Subcutaneous preadipocyte (primary cell): ENCODE data around the gene PCAT7. TPM values are rescaled to one million over a fixed set of nuclear protein-coding genes. Genes with fewer than 3 reads are reported as not detected.

Source experiments
- small RNA-seq: library from RNA; depleted of rRNA; stranded (forward); fragments of <200 nt; gene quantifications from one replicate; pipeline ENCODE3, GENCODE V24; 2012
- total RNA-seq: library from RNA; depleted of rRNA; stranded (reverse); fragments of >200 nt; gene quantifications from 2 replicates; pipeline ENCODE4 v1.2.3, GENCODE V29; 2012

The PCAT7 gene
- not detected in 2 replicates for total RNA-seq

DNA sequence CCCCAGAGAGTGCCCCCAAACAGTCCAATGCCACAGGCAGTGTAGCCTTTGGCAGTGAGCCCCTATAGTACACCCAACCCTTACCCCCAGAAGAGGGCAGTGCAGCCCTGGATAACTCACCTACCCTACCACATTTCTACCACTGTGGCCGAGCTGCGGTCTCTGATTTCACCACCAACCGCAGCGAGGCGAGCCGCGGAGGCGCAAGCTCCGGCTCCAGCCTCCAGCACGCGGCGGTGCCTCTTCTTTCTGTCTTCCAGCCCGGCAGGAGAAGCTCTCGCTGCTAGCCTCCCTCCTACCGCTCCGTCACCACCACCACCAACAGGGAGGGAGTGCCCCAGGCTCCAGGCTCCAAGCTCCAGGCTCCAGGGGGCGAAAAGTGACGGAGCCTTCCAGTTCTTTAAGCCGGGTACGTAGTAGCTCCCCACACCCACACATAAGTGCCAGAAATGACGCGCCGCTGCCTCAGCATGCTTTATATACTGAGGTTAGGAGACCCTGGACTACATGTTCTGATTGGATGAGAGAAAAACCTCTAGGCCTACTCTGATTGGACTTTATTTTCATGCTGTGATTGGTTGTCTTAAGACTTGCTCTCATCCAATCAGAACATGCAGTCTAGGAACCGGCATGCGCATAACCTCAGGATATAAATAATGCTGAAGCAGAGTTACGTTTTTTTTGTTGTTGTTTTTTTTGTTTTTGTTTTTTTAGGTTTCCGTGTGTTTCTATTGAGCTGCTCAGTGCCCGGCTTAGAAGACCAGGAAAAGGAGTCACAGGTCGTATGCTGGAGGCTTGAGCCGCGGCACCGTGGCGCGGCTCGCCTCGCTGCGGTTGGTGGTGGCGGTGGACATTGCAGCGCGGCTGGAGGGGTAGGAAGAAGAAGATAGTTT, at the start of gene PCAT7:
PCAT7 (plus strand) TSS at position 645 of the 893 bp plus-strand sequence.

DNA sequence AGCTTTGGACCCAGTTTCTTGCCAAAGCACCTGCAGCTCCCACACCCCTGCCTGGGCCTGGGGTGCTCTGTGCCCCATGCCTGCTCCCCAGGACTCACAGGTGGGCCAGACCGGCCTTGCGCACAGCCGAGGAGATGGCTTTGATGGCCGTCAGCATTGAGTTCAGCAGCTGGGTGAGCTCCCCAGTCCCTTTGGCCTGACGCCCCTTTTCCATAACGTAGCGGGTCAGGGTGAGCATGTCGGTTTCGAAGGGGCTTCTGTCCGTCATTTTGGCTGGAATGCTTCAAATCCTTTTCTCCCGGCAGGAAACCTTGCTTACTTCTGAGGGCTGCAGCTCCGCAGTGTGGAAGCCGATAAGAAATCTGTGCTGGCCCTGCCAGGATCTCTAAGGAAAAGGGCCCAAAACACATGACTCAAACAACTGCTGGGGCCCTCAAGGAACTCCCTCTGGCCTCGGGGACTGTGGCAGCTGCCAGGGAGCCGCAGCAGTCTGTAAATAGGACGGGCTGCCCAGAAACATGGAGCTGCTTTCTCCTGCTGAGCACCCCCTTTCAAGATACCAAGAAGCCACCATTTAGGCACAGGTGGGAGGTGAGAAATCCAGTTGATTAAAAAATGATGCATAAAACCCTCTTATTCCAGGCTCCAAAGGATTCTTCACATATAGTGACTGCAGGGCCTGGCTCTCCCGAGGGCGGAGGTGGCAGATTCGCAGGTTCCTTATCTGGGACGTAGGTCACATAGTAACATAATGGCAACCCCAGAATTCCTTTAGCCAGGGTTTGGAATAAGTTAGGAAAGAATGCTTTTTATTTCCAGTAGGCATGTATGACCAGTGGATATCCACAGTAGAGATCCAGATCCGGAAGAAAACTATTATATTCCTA, 38.8 kb downstream of the PCAT7 start, which contains the start of gene FBP2:
FBP2 (minus strand) TSS at position 366 of the 887 bp plus-strand sequence; CDS start at position 268, 98 bp downstream.

Small RNA genes within 50 kb of the gene (small RNA-seq; reads per million reads assigned to genes)
- not detected for gene RNU6-669P

Other genes starting within 250 kb of the PCAT7 start
- gene NUTM2F, start 226.4 kb upstream of the PCAT7 start, total RNA-seq, result not detected in 2 replicates
- under 0.01 TPM in 1 of 2 replicates, not detected in the other for gene FBP2, start 38.7 kb downstream of the PCAT7 start, total RNA-seq
- not detected in 2 replicates for gene FBP1, start 84.4 kb downstream of the PCAT7 start, total RNA-seq
- gene AOPEP, start 171.6 kb downstream of the PCAT7 start, total RNA-seq, result 16.5 and 27.4 TPM in 2 replicates